Uterus (tissue), 4 donors: Measurements from ENCODE around the gene ZNF486. TPM values are rescaled to one million over a fixed set of nuclear protein-coding genes. Genes with fewer than 3 reads are reported as not detected.
"Not testable (repeated sequence)": the region's sequence is repeated elsewhere in the genome, so short reads cannot be mapped to it uniquely, and the experiment has no call there.

Experiments
- DNase-seq, 2 donors: peaks; one replicate each; pipeline ENCODE4 v3.0.0-alpha.2; 2019 to 2020
- H3K27ac ChIP-seq, 2 donors: fragments of 200-600 bp; sonication (generic); 1 replicate in 1 of 2; 2 replicates in 1 of 2; pipeline ENCODE4 v1.5.1; 2016 to 2018
- H3K27me3 ChIP-seq, 2 donors: fragments of 200-600 bp; sonication (generic); one replicate each; pipeline ENCODE4 v1.5.1; 2018 to 2019; ENCODE audit warnings: control low read depth in 1 of 2
- H3K36me3 ChIP-seq, 2 donors: fragments of 200-600 bp; sonication (generic); one replicate each; pipeline ENCODE4 v1.5.1; 2019; ENCODE audit warnings: control low read depth in 1 of 2
- H3K4me1 ChIP-seq, 2 donors: fragments of 200-600 bp; sonication (generic); one replicate each; pipeline ENCODE4 v1.5.1; 2018 to 2019; ENCODE audit warnings: control low read depth in 1 of 2
- H3K4me3 ChIP-seq, 2 donors: fragments of 200-600 bp; sonication (generic); 1 replicate in 1 of 2; 2 replicates in 1 of 2; pipeline ENCODE4 v1.5.1; 2018 to 2019; ENCODE audit warnings: mild to moderate bottlenecking in 1 of 2
- H3K9me3 ChIP-seq, 2 donors: fragments of 200-600 bp; sonication (generic); one replicate each; pipeline ENCODE4 v1.5.1; 2019; ENCODE audit warnings: control low read depth in 1 of 2
- CTCF ChIP-seq, 4 experiments: fragments of 200-600 bp in 2 of 4; fragments of 450-650 bp in 2 of 4; sonication (generic) in 2 of 4; IDR thresholded peaks; one replicate each; pipeline ENCODE4 v1.5.1; 2016 to 2019; ENCODE audit warnings: antibody characterized with exemption in 4 of 4, mild to moderate bottlenecking in 2 of 4, moderate library complexity in 1 of 4
- POLR2A ChIP-seq, 2 donors: fragments of 450-650 bp; IDR thresholded peaks; one replicate each; pipeline ENCODE4 v1.6.1; 2016; ENCODE audit warnings: antibody characterized with exemption in 2 of 2, mild to moderate bottlenecking in 1 of 2, moderate library complexity in 1 of 2
- intact Hi-C: fragments of 100-400 bp; cut with DNase I; formaldehyde crosslinking; loops from one replicate; pipeline ENCODE4 v1.15.1; 2023; ENCODE audit warnings: low total_unique reads
- total RNA-seq, 4 donors: library from RNA; depleted of rRNA in 3 of 4; stranded (reverse); fragments of >200 nt in 3 of 4; gene quantifications; one replicate each; pipeline versions ENCODE4 v1.1.0 to v1.2.4, GENCODE V29; 2014 to 2023
- donor health status: DM: yes; HTN: yes; CAD: no.

Gene ZNF486
- total RNA-seq, 4 donors from 2014 or later = 2.8 to 16.9 (median 6.3) TPM

DNA sequence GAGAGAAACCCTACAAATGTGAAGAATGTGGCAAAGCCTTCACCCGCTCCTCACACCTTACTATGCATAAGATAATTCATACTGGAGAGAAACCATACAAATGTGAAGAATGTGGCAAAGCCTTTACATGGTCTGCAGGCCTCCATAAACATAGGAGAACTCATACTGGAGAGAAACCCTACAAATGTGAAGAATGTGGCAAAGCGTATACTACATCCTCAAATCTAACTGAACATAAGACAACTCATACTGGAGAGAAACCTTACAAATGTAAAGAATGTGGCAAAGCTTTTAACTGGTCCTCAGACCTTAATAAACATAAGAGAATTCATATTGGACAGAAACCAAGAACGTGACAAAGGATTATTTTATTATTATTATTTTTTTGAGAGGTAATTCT is 30.7 kb downstream of the ZNF486 start:
- TF ChIP-seq POLR2A (IDR thresholded peaks at IDR 0.05) = no peak
- no peak for TF ChIP-seq CTCF (IDR thresholded peaks at IDR 0.05)
- Histone ChIP-seq H3K4me3 (no peak overlapping the region), H3K9me3 (peaks cover 0 to 8% of the 10 kb centered on the region in 2 donors), H3K4me1 (no peaks in the 10 kb centered on the region), H3K36me3 (no peaks in the 10 kb centered on the region), H3K27me3 (no peaks in the 10 kb centered on the region), H3K27ac (no peak overlapping the region)
- intact Hi-C loops = no loop called here
- no peak for DNase-seq

DNA sequence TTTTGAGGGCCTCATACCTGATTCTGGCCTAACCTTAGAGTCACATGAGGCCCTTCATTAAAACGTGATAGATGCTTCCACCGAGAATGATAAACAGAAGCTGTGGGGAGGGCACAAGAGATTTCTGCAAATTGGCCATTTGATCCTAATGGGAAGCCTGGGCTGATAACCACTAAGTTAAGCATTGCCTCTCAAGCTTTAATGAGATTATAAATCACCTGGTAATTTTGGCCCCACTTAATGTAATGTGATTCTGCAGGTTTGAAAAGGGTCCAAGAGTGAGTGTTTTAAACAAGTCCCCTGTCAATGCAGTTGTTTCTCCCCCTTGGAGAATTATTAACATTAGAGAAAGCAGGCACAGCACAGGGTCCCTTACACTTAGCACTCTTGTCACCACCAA is 42.0 kb downstream of the ZNF486 start:
- Histone ChIP-seq H3K27me3 (no peaks in the 10 kb centered on the region), H3K4me3 (no peak overlapping the region), H3K36me3 (no peaks in the 10 kb centered on the region), H3K9me3 (no peaks in the 10 kb centered on the region), H3K27ac (no peak overlapping the region), H3K4me1 (no peaks in the 10 kb centered on the region)
- no peak for DNase-seq
- TF ChIP-seq CTCF (IDR thresholded peaks at IDR 0.05) = no peak
- no peak for TF ChIP-seq POLR2A (IDR thresholded peaks at IDR 0.05)
- intact Hi-C loops = no loop called here

GRCh38 chr19:20214366-20214765 is 47.4 kb downstream of the ZNF486 start:
- H3K27me3 ChIP-seq = not testable (repeated sequence)

GRCh38 chr19:20221605-20222004 is 54.6 kb downstream of the ZNF486 start:
- H3K4me1 ChIP-seq, H3K4me3 ChIP-seq, H3K9me3 ChIP-seq, H3K27ac ChIP-seq, DNase-seq, H3K27me3 ChIP-seq, intact Hi-C loops, H3K36me3 ChIP-seq: not testable (repeated sequence)

More at GRCh38 chr19:20214366-20214765, 47.4 kb downstream of the ZNF486 start:
- H3K27ac ChIP-seq, H3K9me3 ChIP-seq, DNase-seq, H3K4me3 ChIP-seq, H3K36me3 ChIP-seq, H3K4me1 ChIP-seq, intact Hi-C loops: not testable (repeated sequence)

DNA sequence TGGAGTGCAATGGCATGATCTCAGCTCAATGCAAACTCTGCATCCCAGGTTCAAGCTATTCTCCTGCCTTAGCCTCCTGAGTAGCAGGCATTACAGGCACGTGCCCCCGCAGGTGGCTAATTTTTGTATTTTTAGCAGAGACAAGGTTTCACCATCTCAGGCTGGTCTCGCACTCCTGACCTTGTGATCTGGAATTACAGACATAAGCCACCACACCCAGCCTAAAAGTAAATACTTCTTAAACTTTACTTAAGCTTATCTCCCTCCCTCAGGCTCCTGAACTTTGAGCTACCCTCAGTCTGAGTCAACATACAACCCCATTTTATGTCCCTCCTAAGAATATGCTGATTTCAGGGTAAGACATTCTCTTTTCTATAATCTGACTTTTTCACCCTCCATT is 66.1 kb downstream of the ZNF486 start:
- no peak overlapping the region for H3K27ac ChIP-seq
- TF ChIP-seq POLR2A (IDR thresholded peaks at IDR 0.05) = no peak
- H3K4me1 ChIP-seq = no peaks in the 10 kb centered on the region
- H3K36me3 ChIP-seq = no peaks in the 10 kb centered on the region
- no peaks in the 10 kb centered on the region for H3K27me3 ChIP-seq
- no peak for DNase-seq
- no peaks in the 10 kb centered on the region for H3K9me3 ChIP-seq
- H3K4me3 ChIP-seq = no peak overlapping the region
- intact Hi-C loops = no loop called here

- Histone ChIP-seq H3K4me3 (no peak overlapping the region), H3K9me3 (no peaks in the 10 kb centered on the region), H3K4me1 (no peaks in the 10 kb centered on the region), H3K27ac (no peak overlapping the region), H3K36me3 (no peaks in the 10 kb centered on the region), H3K27me3 (no peaks in the 10 kb centered on the region)
- intact Hi-C loops = no loop called here
- TF ChIP-seq POLR2A (IDR thresholded peaks at IDR 0.05) (no peak), CTCF (IDR thresholded peaks at IDR 0.05) (no peak)
- DNase-seq = no peak
Observed at GRCh38 chr19:20235156-20235555, 68.1 kb downstream of the ZNF486 start.
